AG04450 (cell line): ENCODE measurements around the gene SH2D7. TPM values are rescaled to one million over a fixed set of nuclear protein-coding genes. Genes with fewer than 3 reads are reported as not detected.

Experiments used
- CTCF ChIA-PET: fragments of 300-600, 350-600 bp; formaldehyde crosslinking; extraction: SDS; loops from one replicate; lab custom pipeline; 2022; ENCODE audit warnings: antibody characterized with exemption, inconsistent platforms; lab: Charles Lee
- POLR2A ChIA-PET: fragments of 350-600 bp; formaldehyde crosslinking; extraction: SDS; loops from one replicate; lab custom pipeline; 2021; ENCODE audit warnings: antibody characterized with exemption, inconsistent platforms; lab: Yijun Ruan, JAX
- DNase-seq: peaks from one replicate; pipeline ENCODE4 v3.0.0-alpha.2; 2011; ENCODE audit warnings: low read depth, low spot score
- H3K27ac ChIP-seq: one replicate; pipeline ENCODE4 v1.5.1; 2012; ENCODE audit warnings: low read depth, low read length, control low read depth
- H3K27me3 ChIP-seq: one replicate; pipeline ENCODE4 v1.6.0; 2012; ENCODE audit warnings: low read length; ENCODE audit not compliant: control insufficient read depth, insufficient read depth
- H3K4me3 ChIP-seq: 2 replicates; pipeline ENCODE4 v1.5.1; 2011; ENCODE audit warnings: mild to moderate bottlenecking, low read depth, low read length, control low read depth
- H3K9me3 ChIP-seq: 2 replicates; pipeline ENCODE4 v1.5.1; 2012; ENCODE audit warnings: low read length; ENCODE audit not compliant: control insufficient read depth, insufficient read depth
- CTCF ChIP-seq: IDR thresholded peaks from 2 replicates; pipeline ENCODE4 v1.5.1; 2011; ENCODE audit warnings: low read depth, low read length, control low read depth, inconsistent platforms
- polyA plus RNA-seq: library from polyadenylated mRNA; depleted of rRNA; stranded (reverse); fragments of >200 nt; gene quantifications from 2 replicates; pipeline ENCODE4 v1.2.3, GENCODE V29; 2011

SH2D7 gene
- polyA plus RNA-seq, 1 experiment: not detected

GRCh38 chr15:78065973-78066946 is 26.1 kb upstream of the SH2D7 start:
- DNase-seq: no peak
- H3K27ac ChIP-seq: peak overlapping the region; percentile 92
- TF ChIP-seq CTCF: no peak
- ChIA-PET CTCF (no interaction called here), POLR2A (interaction anchor here (0.5 to 4.0 kb wide), 4 partner anchors 10 to 83 kb away, joined by 3 to 24 read pairs (median 7); partner anchors contain the start of gene IDH3A)
- H3K9me3 ChIP-seq: no peaks in the 10 kb centered on the region
- H3K4me3 ChIP-seq: no peak overlapping the region
- no peaks in the 10 kb centered on the region for H3K27me3 ChIP-seq

- no peak overlapping the region for H3K4me3 ChIP-seq
- DNase-seq: no peak
- no peak for TF ChIP-seq CTCF
- no peaks in the 10 kb centered on the region for H3K27me3 ChIP-seq
- H3K9me3 ChIP-seq: no peaks in the 10 kb centered on the region
- ChIA-PET CTCF (interaction anchor here (1.4 to 1.5 kb wide), 2 partner anchors 8 to 41 kb away, joined by 5 to 6 read pairs; no protein-coding TSS in a partner anchor), POLR2A (interaction anchor here (0.5 to 4.0 kb wide), 4 partner anchors 10 to 26 kb away, joined by 3 to 24 read pairs (median 3); partner anchors contain the start of gene TBC1D2B)
- peak overlapping the region; percentile 22 for H3K27ac ChIP-seq
Measured at GRCh38 chr15:78067328-78068228, 24.8 kb upstream of the SH2D7 start.

- POLR2A ChIA-PET: interaction anchor here (0.6 to 1.4 kb wide), 2 partner anchors 24 to 59 kb away, joined by 4 to 7 read pairs; no protein-coding TSS in a partner anchor
- CTCF ChIA-PET: interaction anchor here (1.8 kb wide), 1 partner anchor 39 kb away, joined by 6 read pairs; no protein-coding TSS in a partner anchor
- Histone ChIP-seq H3K27me3 (no peaks in the 10 kb centered on the region), H3K4me3 (no peak overlapping the region), H3K9me3 (no peaks in the 10 kb centered on the region), H3K27ac (peak overlapping the region; percentile 71)
- no peak for TF ChIP-seq CTCF
- no peak for DNase-seq
Measured at GRCh38 chr15:78069052-78069414, 23.3 kb upstream of the SH2D7 start.

- Histone ChIP-seq H3K4me3 (no peak overlapping the region), H3K9me3 (no peaks in the 10 kb centered on the region), H3K27ac (peak overlapping the region; percentile 71), H3K27me3 (no peaks in the 10 kb centered on the region)
- ChIA-PET POLR2A (interaction anchor here (1.4 kb wide), 1 partner anchor 24 kb away, joined by 7 read pairs; no protein-coding TSS in a partner anchor), CTCF (interaction anchor here (0.6 to 1.8 kb wide), 3 partner anchors 39 to 65 kb away, joined by 4 to 6 read pairs (median 5); no protein-coding TSS in a partner anchor)
- TF ChIP-seq CTCF: no peak
- DNase-seq: no peak
Measured at GRCh38 chr15:78069462-78070029, 22.8 kb upstream of the SH2D7 start.
